Astrocyte (in vitro differentiated cells and primary cell): Measurements from ENCODE around the gene EGFL8. TPM values are rescaled to one million over a fixed set of nuclear protein-coding genes. Genes with fewer than 3 reads are reported as not detected.
"Not testable (repeated sequence)": the region's sequence is repeated elsewhere in the genome, so short reads cannot be mapped to it uniquely, and the experiment has no call there.

Experiments used
- DNase-seq: peaks from one replicate; pipeline ENCODE4 v3.0.0-alpha.2; 2010; ENCODE audit warnings: low read depth
- FAIRE-seq: peaks from 2 replicates; lab custom pipeline; 2011; peaks lifted over from hg19 to GRCh38; lab: Jason Lieb, UNC
- H2AFZ ChIP-seq: 2 replicates; pipeline ENCODE4 v1.6.0; 2012; ENCODE audit warnings: low read depth, low read length, inconsistent platforms
- H3K27ac ChIP-seq: 2 replicates; pipeline ENCODE4 v1.5.1; 2011; ENCODE audit warnings: low read depth, low read length, inconsistent platforms
- H3K27me3 ChIP-seq: 2 replicates; pipeline ENCODE4 v1.6.0; 2011; ENCODE audit warnings: low read length, inconsistent platforms; ENCODE audit not compliant: insufficient read depth
- H3K36me3 ChIP-seq: 2 replicates; pipeline ENCODE4 v1.5.1; 2011; ENCODE audit warnings: low read length, inconsistent platforms; ENCODE audit not compliant: insufficient read depth
- H3K4me1 ChIP-seq: 2 replicates; pipeline ENCODE4 v1.5.1; 2011; ENCODE audit warnings: low read length, inconsistent platforms; ENCODE audit not compliant: insufficient read depth
- H3K4me2 ChIP-seq: 2 replicates; pipeline ENCODE4 v1.6.0; 2012; ENCODE audit warnings: low read length, inconsistent platforms
- H3K4me3 ChIP-seq: 2 replicates; pipeline ENCODE4 v1.5.1; 2011; ENCODE audit warnings: low read depth, mild to moderate bottlenecking, low read length, inconsistent platforms; ENCODE audit not compliant: insufficient read depth
- H3K79me2 ChIP-seq: 2 replicates; pipeline ENCODE4 v1.6.0; 2012; ENCODE audit warnings: mild to moderate bottlenecking, low read length, inconsistent platforms; ENCODE audit not compliant: insufficient read depth
- H3K9ac ChIP-seq: 2 replicates; pipeline ENCODE4 v1.6.0; 2012; ENCODE audit warnings: mild to moderate bottlenecking, low read length, inconsistent platforms
- H3K9me3 ChIP-seq: 2 replicates; pipeline ENCODE4 v1.5.1; 2012; ENCODE audit warnings: low read depth, mild to moderate bottlenecking, low read length, inconsistent platforms; ENCODE audit not compliant: insufficient read depth
- H4K20me1 ChIP-seq: 2 replicates; pipeline ENCODE4 v1.6.0; 2012; ENCODE audit warnings: low read length, inconsistent platforms; ENCODE audit not compliant: insufficient read depth
- H3K27ac Mint-ChIP-seq: one replicate; pipeline ENCODE4 v1.8.0; 2021; ENCODE audit warnings: mild to moderate bottlenecking, mixed read lengths; ENCODE audit not compliant: unreplicated experiment
- H3K27me3 Mint-ChIP-seq: one replicate; pipeline ENCODE4 v1.8.0; 2021; ENCODE audit warnings: low read depth, mixed read lengths; ENCODE audit not compliant: unreplicated experiment
- H3K36me3 Mint-ChIP-seq: one replicate; pipeline ENCODE4 v1.8.0; 2021; ENCODE audit warnings: low read depth, mixed read lengths; ENCODE audit not compliant: unreplicated experiment
- H3K4me1 Mint-ChIP-seq: one replicate; pipeline ENCODE4 v1.8.0; 2021; ENCODE audit warnings: low read depth, mixed read lengths; ENCODE audit not compliant: unreplicated experiment
- H3K4me3 Mint-ChIP-seq: one replicate; pipeline ENCODE4 v1.8.0; 2021; ENCODE audit warnings: mild to moderate bottlenecking, moderate library complexity, mixed read lengths; ENCODE audit not compliant: unreplicated experiment
- H3K9me3 Mint-ChIP-seq: one replicate; pipeline ENCODE4 v1.8.0; 2021; ENCODE audit warnings: mild to moderate bottlenecking, mixed read lengths; ENCODE audit not compliant: unreplicated experiment
- CTCF ChIP-seq: IDR thresholded peaks from 2 replicates; pipeline ENCODE4 v1.5.1; 2011; ENCODE audit warnings: low read depth, mild to moderate bottlenecking, inconsistent platforms, low read length, moderate library complexity; ENCODE audit not compliant: insufficient read depth
- EZH2 ChIP-seq: IDR thresholded peaks from 2 replicates; pipeline ENCODE4 v1.6.1; 2012; ENCODE audit warnings: mild to moderate bottlenecking, low read length, inconsistent platforms; ENCODE audit not compliant: insufficient read depth
- total RNA-seq: library from RNA; stranded (reverse); gene quantifications from 2 replicates; pipeline ENCODE4 v1.2.1, GENCODE V29; 2021

The EGFL8 gene
- total RNA-seq, 1 donor from 2014 or later, result 13.3 TPM

DNA sequence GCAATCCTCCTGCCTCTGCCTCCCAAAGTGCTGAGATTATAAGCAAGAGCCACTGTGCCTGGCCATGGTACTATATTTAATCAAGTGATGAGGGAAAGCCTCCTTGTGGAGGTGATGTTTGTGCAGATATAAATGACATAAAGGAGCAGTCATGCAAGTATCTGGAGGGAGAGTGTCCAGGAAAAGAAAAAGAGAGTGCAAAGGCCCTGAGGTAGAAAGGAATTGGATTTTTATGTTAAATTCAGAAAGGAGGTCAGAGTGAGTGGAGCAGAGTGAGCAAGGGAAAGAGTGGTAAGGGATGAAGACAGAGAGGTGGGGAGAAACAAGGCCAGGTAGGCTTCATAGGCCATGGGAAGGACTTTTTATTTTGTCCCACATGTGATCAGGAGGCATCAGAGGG is 26.9 kb upstream of the EGFL8 start:
- DNase-seq, result no peak
- no peak for FAIRE-seq
- no peaks in the 10 kb centered on the region for H3K9me3 Mint-ChIP-seq
- Histone ChIP-seq H3K9me3 (no peaks in the 10 kb centered on the region), H3K4me1 (no peaks in the 10 kb centered on the region), H2AFZ (no peak overlapping the region), H3K36me3 (no peaks in the 10 kb centered on the region), H3K79me2 (no peaks in the 10 kb centered on the region), H3K27me3 (no peaks in the 10 kb centered on the region), H4K20me1 (no peaks in the 10 kb centered on the region), H3K9ac (no peak overlapping the region), H3K4me2 (no peak overlapping the region), H3K27ac (no peak overlapping the region), H3K4me3 (no peak overlapping the region)
- no peak for TF ChIP-seq EZH2
- H3K27ac Mint-ChIP-seq, result no peak overlapping the region
- no peak overlapping the region for H3K4me3 Mint-ChIP-seq
- peaks cover 2% of the 10 kb centered on the region for H3K36me3 Mint-ChIP-seq
- peaks cover 3% of the 10 kb centered on the region for H3K27me3 Mint-ChIP-seq
- H3K4me1 Mint-ChIP-seq, result peaks cover 19% of the 10 kb centered on the region

DNA sequence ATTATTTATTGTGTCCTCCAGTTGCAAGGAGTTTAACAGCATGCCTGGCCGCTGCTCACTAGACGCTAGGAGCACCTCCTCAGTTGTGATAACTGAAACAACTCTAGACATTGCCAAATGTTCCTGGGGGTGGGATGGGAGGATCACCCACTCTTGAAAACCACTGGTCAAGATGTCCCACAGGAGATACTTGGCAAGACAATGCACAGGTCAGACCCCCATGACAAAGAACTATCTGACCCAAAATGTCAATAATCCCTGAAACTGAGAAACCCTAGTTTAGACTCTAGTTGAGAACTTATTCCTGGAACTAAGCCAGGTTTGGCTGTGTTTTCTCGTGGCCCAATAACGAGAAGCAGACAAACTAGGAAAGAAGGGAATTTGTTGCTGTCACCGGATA is 24.8 kb upstream of the EGFL8 start:
- H3K79me2 ChIP-seq, result no peaks in the 10 kb centered on the region
- no peak overlapping the region for H3K27ac ChIP-seq
- Mint-ChIP-seq H3K4me3 (no peak overlapping the region), H3K4me1 (peaks cover 16% of the 10 kb centered on the region), H3K27ac (peak overlapping the region; percentile 31), H3K36me3 (peaks cover 2% of the 10 kb centered on the region), H3K9me3 (no peaks in the 10 kb centered on the region), H3K27me3 (peaks cover 3% of the 10 kb centered on the region)
- no peaks in the 10 kb centered on the region for H4K20me1 ChIP-seq
- FAIRE-seq, result no peak
- no peaks in the 10 kb centered on the region for H3K9me3 ChIP-seq
- no peaks in the 10 kb centered on the region for H3K27me3 ChIP-seq
- TF ChIP-seq EZH2, result no peak
- TF ChIP-seq CTCF, result no peak
- no peak overlapping the region for H2AFZ ChIP-seq
- no peak for DNase-seq
- no peak overlapping the region for H3K9ac ChIP-seq
- H3K4me1 ChIP-seq, result no peaks in the 10 kb centered on the region
- H3K4me3 ChIP-seq, result no peak overlapping the region
- no peak overlapping the region for H3K4me2 ChIP-seq
- no peaks in the 10 kb centered on the region for H3K36me3 ChIP-seq

DNA sequence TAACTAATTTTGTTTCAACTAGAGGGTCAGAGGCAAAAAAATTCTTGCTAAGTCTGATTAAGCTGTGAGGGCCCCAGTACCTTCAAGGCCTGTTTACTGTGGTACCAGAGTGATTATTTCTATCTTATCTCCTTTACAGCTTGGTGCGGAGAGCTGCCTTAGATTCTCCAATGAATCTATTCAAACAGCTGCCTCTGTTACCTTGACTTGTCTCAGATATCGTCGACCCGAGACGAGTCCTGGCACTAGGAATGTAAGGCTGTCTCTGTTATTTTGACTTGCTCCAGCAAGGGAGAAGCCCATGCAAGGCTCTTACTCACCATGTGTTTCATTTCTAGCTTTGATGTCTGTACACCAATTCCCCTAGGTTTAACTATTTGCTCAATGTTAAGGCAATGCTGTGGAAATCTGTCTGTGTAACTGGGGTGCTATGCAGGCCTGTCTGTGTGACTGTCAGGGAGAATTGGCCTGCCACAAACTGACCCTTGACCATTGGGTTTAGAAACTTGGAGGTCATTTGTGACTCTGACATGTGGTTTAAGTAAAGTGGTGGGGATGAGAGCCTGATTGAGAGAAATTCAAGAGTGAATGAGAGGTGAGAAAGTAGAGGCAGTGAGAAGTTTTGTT is 23.9 kb upstream of the EGFL8 start:
- Histone ChIP-seq H3K27ac (no peak overlapping the region), H3K9ac (no peak overlapping the region), H3K4me3 (no peak overlapping the region), H3K4me2 (no peak overlapping the region), H3K9me3 (no peaks in the 10 kb centered on the region), H3K36me3 (no peaks in the 10 kb centered on the region), H3K27me3 (no peaks in the 10 kb centered on the region), H3K79me2 (no peaks in the 10 kb centered on the region), H4K20me1 (no peaks in the 10 kb centered on the region), H2AFZ (no peak overlapping the region), H3K4me1 (no peaks in the 10 kb centered on the region)
- Mint-ChIP-seq H3K27me3 (peaks cover 3% of the 10 kb centered on the region), H3K9me3 (no peaks in the 10 kb centered on the region), H3K36me3 (peaks cover 2% of the 10 kb centered on the region), H3K4me1 (peaks cover 16% of the 10 kb centered on the region), H3K27ac (peak overlapping the region; percentile 10), H3K4me3 (no peak overlapping the region)
- FAIRE-seq (no peak), DNase-seq (no peak)
- TF ChIP-seq CTCF, result no peak
- TF ChIP-seq EZH2, result no peak

DNA sequence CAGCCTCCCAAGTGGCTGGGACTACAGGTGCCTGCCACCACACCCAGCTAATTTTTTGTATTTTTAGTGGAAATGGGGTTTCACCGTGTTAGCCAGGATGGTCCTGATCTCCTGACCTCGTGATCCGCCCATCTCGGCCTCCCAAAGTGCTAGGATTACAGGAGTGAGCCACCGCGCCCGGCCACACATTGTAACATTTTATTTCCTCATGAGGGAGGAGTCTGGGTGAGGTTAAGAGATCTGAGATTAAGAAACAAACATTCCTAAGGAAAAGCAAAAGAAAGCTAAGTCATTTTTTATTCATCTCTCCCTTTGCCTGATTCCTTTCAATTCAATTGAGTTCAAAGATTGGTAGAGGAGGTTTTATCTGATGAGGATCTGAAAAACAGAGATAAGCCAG is 20.2 kb upstream of the EGFL8 start:
- H3K9me3 ChIP-seq, H3K4me3 ChIP-seq, H3K79me2 ChIP-seq, H3K4me3 Mint-ChIP-seq, H3K36me3 ChIP-seq, H2AFZ ChIP-seq, H3K4me1 ChIP-seq, H3K27ac Mint-ChIP-seq, H4K20me1 ChIP-seq, FAIRE-seq, H3K27ac ChIP-seq, H3K9me3 Mint-ChIP-seq, H3K9ac ChIP-seq, H3K36me3 Mint-ChIP-seq, DNase-seq, H3K4me2 ChIP-seq: not testable (repeated sequence)
- H3K27me3 ChIP-seq, result peaks cover 28% of the 10 kb centered on the region
- H3K27me3 Mint-ChIP-seq, result peaks cover 18% of the 10 kb centered on the region
- peaks cover 27% of the 10 kb centered on the region for H3K4me1 Mint-ChIP-seq
